HG02678 (cell line): ENCODE data around the gene CAMSAP3.

Source experiments
- ATAC-seq: cut with Tn5 transposase; IDR thresholded peaks from one replicate; pipeline ENCODE4 v1.9.1; 2021; ENCODE audit warnings: mild to moderate bottlenecking, moderate library complexity; ENCODE audit not compliant: unreplicated experiment

CAMSAP3 gene

GRCh38 chr19:7595466-7596133 lies at the start of gene CAMSAP3:
Gene CAMSAP3 (plus strand): TSS chr19:7595863. CDS start chr19:7596003, 140 bp downstream.
- no peak for ATAC-seq

GRCh38 chr19:7545904-7546303 lies 49.8 kb upstream of the CAMSAP3 start:
- no peak for ATAC-seq

GRCh38 chr19:7547159-7547558 lies 48.5 kb upstream of the CAMSAP3 start:
- no peak for ATAC-seq

GRCh38 chr19:7549429-7550148 lies 46.1 kb upstream of the CAMSAP3 start:
- ATAC-seq = no peak

GRCh38 chr19:7550169-7550770 lies 45.4 kb upstream of the CAMSAP3 start:
- no peak for ATAC-seq

GRCh38 chr19:7550987-7551761 lies 44.5 kb upstream of the CAMSAP3 start:
- ATAC-seq = no peak

GRCh38 chr19:7552781-7553180 lies 42.9 kb upstream of the CAMSAP3 start:
- no peak for ATAC-seq

- no peak for ATAC-seq
These were observed 41.1 kb upstream of the CAMSAP3 start for GRCh38 chr19:7554565-7554964.

- ATAC-seq = no peak
These were observed 40.4 kb upstream of the CAMSAP3 start for GRCh38 chr19:7554990-7555864.

- no peak for ATAC-seq
These were observed 38.9 kb upstream of the CAMSAP3 start for GRCh38 chr19:7556696-7557315.

GRCh38 chr19:7558667-7559066 lies 37.0 kb upstream of the CAMSAP3 start:
- no peak for ATAC-seq

GRCh38 chr19:7559102-7559501 lies 36.6 kb upstream of the CAMSAP3 start:
- ATAC-seq = no peak

GRCh38 chr19:7560255-7560654 lies 35.4 kb upstream of the CAMSAP3 start:
- ATAC-seq = no peak

GRCh38 chr19:7561325-7561724 lies 34.3 kb upstream of the CAMSAP3 start:
- ATAC-seq = no peak

GRCh38 chr19:7562646-7563393 lies 32.8 kb upstream of the CAMSAP3 start:
- ATAC-seq = no peak

- no peak for ATAC-seq
These were observed 30.8 kb upstream of the CAMSAP3 start for GRCh38 chr19:7564866-7565265.

- ATAC-seq = no peak
These were observed 30.3 kb upstream of the CAMSAP3 start for GRCh38 chr19:7565332-7565731.

GRCh38 chr19:7570761-7571160 lies 24.9 kb upstream of the CAMSAP3 start:
- no peak for ATAC-seq

GRCh38 chr19:7575434-7576040 lies 20.1 kb upstream of the CAMSAP3 start:
- no peak for ATAC-seq
